Measurements from ENCODE around the gene MZT1.

MZT1 gene

GRCh38 chr13:72751220-72751619, 23.8 kb upstream of the MZT1 start:
- Histone ChIP-seq H3K4me3 (ENCODE audit: low read depth in 1 of 2, low read length in 2 of 2) (no peak overlapping the region), H3K4me2 (ENCODE audit: insufficient read depth, low read length) (no peak overlapping the region), H2AFZ (ENCODE audit: low read depth, low read length) (no peak overlapping the region), H3K36me3 (ENCODE audit: insufficient read depth, low read length) (peaks cover 97% of the 10 kb centered on the region), H3K27me3 (ENCODE audit: insufficient read depth, low read length, poor library complexity) (no peaks in the 10 kb centered on the region), H4K20me1 (ENCODE audit: insufficient read depth, low read length) (peaks cover 10% of the 10 kb centered on the region), H3K79me2 (ENCODE audit: insufficient read depth, low read length) (peaks cover 30% of the 10 kb centered on the region), H3K9ac (ENCODE audit: low read depth, low read length) (no peak overlapping the region), H3K4me1 (ENCODE audit: insufficient read depth, low read length) (no peaks in the 10 kb centered on the region), H3K27ac (ENCODE audit: low read length) (no peak overlapping the region), H3K9me3 (ENCODE audit: insufficient read depth, low read length, severe bottlenecking) (no peaks in the 10 kb centered on the region)
- DNase-seq = no peak
- no peak for TF ChIP-seq EZH2 (IDR thresholded peaks at IDR 0.05; ENCODE audit: borderline replicate concordance, low read depth, low read length, severe bottlenecking)
- TF ChIP-seq, protein P1, sequence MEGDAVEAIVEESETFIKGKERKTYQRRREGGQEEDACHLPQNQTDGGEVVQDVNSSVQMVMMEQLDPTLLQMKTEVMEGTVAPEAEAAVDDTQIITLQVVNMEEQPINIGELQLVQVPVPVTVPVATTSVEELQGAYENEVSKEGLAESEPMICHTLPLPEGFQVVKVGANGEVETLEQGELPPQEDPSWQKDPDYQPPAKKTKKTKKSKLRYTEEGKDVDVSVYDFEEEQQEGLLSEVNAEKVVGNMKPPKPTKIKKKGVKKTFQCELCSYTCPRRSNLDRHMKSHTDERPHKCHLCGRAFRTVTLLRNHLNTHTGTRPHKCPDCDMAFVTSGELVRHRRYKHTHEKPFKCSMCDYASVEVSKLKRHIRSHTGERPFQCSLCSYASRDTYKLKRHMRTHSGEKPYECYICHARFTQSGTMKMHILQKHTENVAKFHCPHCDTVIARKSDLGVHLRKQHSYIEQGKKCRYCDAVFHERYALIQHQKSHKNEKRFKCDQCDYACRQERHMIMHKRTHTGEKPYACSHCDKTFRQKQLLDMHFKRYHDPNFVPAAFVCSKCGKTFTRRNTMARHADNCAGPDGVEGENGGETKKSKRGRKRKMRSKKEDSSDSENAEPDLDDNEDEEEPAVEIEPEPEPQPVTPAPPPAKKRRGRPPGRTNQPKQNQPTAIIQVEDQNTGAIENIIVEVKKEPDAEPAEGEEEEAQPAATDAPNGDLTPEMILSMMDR (IDR thresholded peaks at IDR 0.05; ENCODE audit: borderline replicate concordance, extremely low read depth, low read length, poor library complexity, severe bottlenecking) = no peak
- ATAC-seq (ENCODE audit: insufficient read depth, low read depth) = no peak

GRCh38 chr13:72745260-72745659, 17.8 kb upstream of the MZT1 start:
- peaks cover 10% of the 10 kb centered on the region; the same call in 1 of the 2 replicates for H4K20me1 ChIP-seq (ENCODE audit: insufficient read depth, low read length)
- ATAC-seq (ENCODE audit: insufficient read depth, low read depth) (no peak), DNase-seq (no peak)
- H3K4me3 ChIP-seq (ENCODE audit: low read depth in 1 of 2, low read length in 2 of 2) = no peak overlapping the region
- peaks cover 88% of the 10 kb centered on the region for H3K36me3 ChIP-seq (ENCODE audit: insufficient read depth, low read length)
- no peak overlapping the region for H3K4me2 ChIP-seq (ENCODE audit: insufficient read depth, low read length)
- no peak overlapping the region for H3K9ac ChIP-seq (ENCODE audit: low read depth, low read length)
- H3K27me3 ChIP-seq (ENCODE audit: insufficient read depth, low read length, poor library complexity) = no peaks in the 10 kb centered on the region
- no peaks in the 10 kb centered on the region for H3K9me3 ChIP-seq (ENCODE audit: insufficient read depth, low read length, severe bottlenecking)
- H3K4me1 ChIP-seq (ENCODE audit: insufficient read depth, low read length) = no peaks in the 10 kb centered on the region
- H3K27ac ChIP-seq (ENCODE audit: low read length) = no peak overlapping the region
- TF ChIP-seq, protein P1 (IDR thresholded peaks at IDR 0.05; ENCODE audit: borderline replicate concordance, extremely low read depth, low read length, poor library complexity, severe bottlenecking) = no peak
- no peak for TF ChIP-seq EZH2 (IDR thresholded peaks at IDR 0.05; ENCODE audit: borderline replicate concordance, low read depth, low read length, severe bottlenecking)
- no peak overlapping the region for H2AFZ ChIP-seq (ENCODE audit: low read depth, low read length)
- H3K79me2 ChIP-seq (ENCODE audit: insufficient read depth, low read length) = peaks cover 36% of the 10 kb centered on the region

GRCh38 chr13:72740015-72740414, 12.6 kb upstream of the MZT1 start:
- Histone ChIP-seq H3K36me3 (ENCODE audit: insufficient read depth, low read length) (peaks cover 77% of the 10 kb centered on the region), H3K79me2 (ENCODE audit: insufficient read depth, low read length) (peaks cover 48% of the 10 kb centered on the region)
- TF ChIP-seq, protein P1 (IDR thresholded peaks at IDR 0.05; ENCODE audit: borderline replicate concordance, extremely low read depth, low read length, poor library complexity, severe bottlenecking) = no peak
- TF ChIP-seq EZH2 (IDR thresholded peaks at IDR 0.05; ENCODE audit: borderline replicate concordance, low read depth, low read length, severe bottlenecking) = no peak

GRCh38 chr13:72737033-72737432, 9.6 kb upstream of the MZT1 start:
- H3K9ac ChIP-seq (ENCODE audit: low read depth, low read length) = no peak overlapping the region
- H3K4me2 ChIP-seq (ENCODE audit: insufficient read depth, low read length) = no peak overlapping the region
- no peaks in the 10 kb centered on the region for H3K9me3 ChIP-seq (ENCODE audit: insufficient read depth, low read length, severe bottlenecking)
- H3K4me3 ChIP-seq (ENCODE audit: low read depth in 1 of 2, low read length in 2 of 2) = no peak overlapping the region
- H3K27ac ChIP-seq (ENCODE audit: low read length) = no peak overlapping the region
- TF ChIP-seq, protein P1 (IDR thresholded peaks at IDR 0.05; ENCODE audit: borderline replicate concordance, extremely low read depth, low read length, poor library complexity, severe bottlenecking) = no peak
- TF ChIP-seq EZH2 (IDR thresholded peaks at IDR 0.05; ENCODE audit: borderline replicate concordance, low read depth, low read length, severe bottlenecking) = no peak
- peaks cover 71% of the 10 kb centered on the region for H3K36me3 ChIP-seq (ENCODE audit: insufficient read depth, low read length)
- H3K79me2 ChIP-seq (ENCODE audit: insufficient read depth, low read length) = peaks cover 62% of the 10 kb centered on the region
- ATAC-seq (ENCODE audit: insufficient read depth, low read depth) = no peak
- H2AFZ ChIP-seq (ENCODE audit: low read depth, low read length) = no peak overlapping the region
- H4K20me1 ChIP-seq (ENCODE audit: insufficient read depth, low read length) = peaks cover 6% of the 10 kb centered on the region; the same call in 1 of the 2 replicates
- no peak for DNase-seq
- H3K27me3 ChIP-seq (ENCODE audit: insufficient read depth, low read length, poor library complexity) = no peaks in the 10 kb centered on the region
- H3K4me1 ChIP-seq (ENCODE audit: insufficient read depth, low read length) = no peaks in the 10 kb centered on the region

More at GRCh38 chr13:72740015-72740414, 12.6 kb upstream of the MZT1 start:
- ATAC-seq (ENCODE audit: insufficient read depth, low read depth) (no peak), DNase-seq (no peak)
- Histone ChIP-seq H2AFZ (ENCODE audit: low read depth, low read length) (no peak overlapping the region), H3K9ac (ENCODE audit: low read depth, low read length) (no peak overlapping the region), H4K20me1 (ENCODE audit: insufficient read depth, low read length) (peaks cover 4% of the 10 kb centered on the region; the same call in 1 of the 2 replicates), H3K27me3 (ENCODE audit: insufficient read depth, low read length, poor library complexity) (no peaks in the 10 kb centered on the region), H3K4me2 (ENCODE audit: insufficient read depth, low read length) (no peak overlapping the region), H3K27ac (ENCODE audit: low read length) (no peak overlapping the region), H3K9me3 (ENCODE audit: insufficient read depth, low read length, severe bottlenecking) (no peaks in the 10 kb centered on the region), H3K4me1 (ENCODE audit: insufficient read depth, low read length) (no peaks in the 10 kb centered on the region), H3K4me3 (ENCODE audit: low read depth in 1 of 2, low read length in 2 of 2) (no peak overlapping the region)

Measured in DND-41 (cell line).